ENCODE measurements around the gene NINJ2. TPM values are rescaled to one million over a fixed set of nuclear protein-coding genes. Genes with fewer than 3 reads are reported as not detected.

NINJ2 gene
- total and polyA plus RNA-seq, 12 donors, result 1.1 to 9.1 (median 2.0) TPM

DNA sequence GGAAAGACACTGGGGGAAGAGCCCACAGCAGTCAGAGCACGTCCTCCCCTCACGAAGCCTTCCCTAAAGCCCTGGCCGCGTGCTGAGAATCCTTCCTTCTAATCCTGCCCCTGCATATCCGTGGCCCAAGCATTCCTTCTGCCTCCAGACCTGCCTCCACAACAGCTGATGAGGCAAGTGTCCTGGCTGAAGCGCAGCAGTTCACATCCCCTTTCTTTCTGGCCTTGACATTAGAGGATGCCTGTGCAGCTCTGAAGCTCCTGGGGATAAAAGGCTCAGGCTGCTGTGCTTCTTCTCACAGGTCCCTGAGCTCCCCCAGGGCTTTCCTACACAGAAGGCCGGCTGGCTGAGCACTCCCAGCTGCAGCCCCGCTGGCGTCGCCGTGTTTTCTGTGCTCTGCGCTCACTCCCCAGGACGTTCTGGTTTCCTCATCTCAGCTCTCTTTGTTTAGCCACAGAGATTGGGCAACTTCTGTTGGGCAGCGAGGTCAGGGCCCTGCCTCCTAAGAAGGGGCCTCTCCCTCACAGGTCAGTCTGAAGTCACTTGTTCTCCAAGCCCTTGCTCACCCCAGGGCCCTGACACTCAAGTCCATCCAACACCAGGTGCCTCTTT is 45.8 kb downstream of the NINJ2 start:
- intact Hi-C loops (cut with DNase I), result no loop called here
- TF ChIP-seq, protein P1, sequence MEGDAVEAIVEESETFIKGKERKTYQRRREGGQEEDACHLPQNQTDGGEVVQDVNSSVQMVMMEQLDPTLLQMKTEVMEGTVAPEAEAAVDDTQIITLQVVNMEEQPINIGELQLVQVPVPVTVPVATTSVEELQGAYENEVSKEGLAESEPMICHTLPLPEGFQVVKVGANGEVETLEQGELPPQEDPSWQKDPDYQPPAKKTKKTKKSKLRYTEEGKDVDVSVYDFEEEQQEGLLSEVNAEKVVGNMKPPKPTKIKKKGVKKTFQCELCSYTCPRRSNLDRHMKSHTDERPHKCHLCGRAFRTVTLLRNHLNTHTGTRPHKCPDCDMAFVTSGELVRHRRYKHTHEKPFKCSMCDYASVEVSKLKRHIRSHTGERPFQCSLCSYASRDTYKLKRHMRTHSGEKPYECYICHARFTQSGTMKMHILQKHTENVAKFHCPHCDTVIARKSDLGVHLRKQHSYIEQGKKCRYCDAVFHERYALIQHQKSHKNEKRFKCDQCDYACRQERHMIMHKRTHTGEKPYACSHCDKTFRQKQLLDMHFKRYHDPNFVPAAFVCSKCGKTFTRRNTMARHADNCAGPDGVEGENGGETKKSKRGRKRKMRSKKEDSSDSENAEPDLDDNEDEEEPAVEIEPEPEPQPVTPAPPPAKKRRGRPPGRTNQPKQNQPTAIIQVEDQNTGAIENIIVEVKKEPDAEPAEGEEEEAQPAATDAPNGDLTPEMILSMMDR (IDR thresholded peaks at IDR 0.05), result no peak
- no peak for TF ChIP-seq POLR2A (IDR thresholded peaks at IDR 0.05)
- Histone ChIP-seq H3K27me3 (no peaks in the 10 kb centered on the region), H3K36me3 (replicated peaks in 1 of 2) (no peaks in the 10 kb centered on the region), H3K4me1 (replicated peaks in 1 of 2) (peaks cover 0 to 14% of the 10 kb centered on the region in 2 donors), H3K4me3 (no peak overlapping the region), H3K9me3 (replicated peaks in 1 of 3) (no peaks in the 10 kb centered on the region), H3K27ac (peak overlapping the region in 2 of 5 donors; percentile 57 to 86)
- peak in 6 of 7 donors; percentile 44 to 80 (median 64) for DNase-seq
- WGBS, 4 donors, result 32 to 45% (median 34%) methylated on average over 14 of the region's 14 CpGs

DNA sequence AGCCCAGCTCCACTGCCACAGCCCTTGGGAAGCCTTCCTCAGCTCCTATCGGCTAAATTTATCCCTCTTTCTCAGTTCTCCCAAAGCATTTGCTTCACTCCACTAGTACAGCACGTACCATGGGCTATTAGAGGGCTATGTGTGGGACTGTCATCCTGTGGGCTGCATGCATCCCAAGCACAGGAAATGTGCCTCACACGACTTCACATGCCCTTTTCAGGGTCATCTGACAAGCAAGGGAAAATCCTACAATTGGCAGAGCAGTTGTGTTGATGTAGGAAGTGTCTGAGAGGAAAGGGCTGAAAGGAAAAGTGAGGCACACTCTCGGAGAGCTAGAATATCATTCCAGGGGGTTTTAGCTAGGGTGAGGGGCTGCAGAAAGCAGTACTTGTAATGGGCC is 47.6 kb downstream of the NINJ2 start:
- Histone ChIP-seq H3K9me3 (replicated peaks in 1 of 3) (no peaks in the 10 kb centered on the region), H3K4me3 (no peak overlapping the region), H3K27me3 (no peaks in the 10 kb centered on the region), H3K4me1 (replicated peaks in 1 of 2) (peaks cover 0 to 14% of the 10 kb centered on the region in 2 donors), H3K36me3 (replicated peaks in 1 of 2) (no peaks in the 10 kb centered on the region), H3K27ac (no peak overlapping the region)
- no peak for TF ChIP-seq POLR2A (IDR thresholded peaks at IDR 0.05)
- TF ChIP-seq, protein P1 (IDR thresholded peaks at IDR 0.05), result no peak
- DNase-seq, result peak in 3 of 7 donors; percentile 31 to 64 (median 43)
- WGBS, 4 donors, result 43 to 59% (median 53%) methylated on average over 4 of the region's 4 CpGs
- intact Hi-C loops (cut with DNase I), result no loop called here

DNA sequence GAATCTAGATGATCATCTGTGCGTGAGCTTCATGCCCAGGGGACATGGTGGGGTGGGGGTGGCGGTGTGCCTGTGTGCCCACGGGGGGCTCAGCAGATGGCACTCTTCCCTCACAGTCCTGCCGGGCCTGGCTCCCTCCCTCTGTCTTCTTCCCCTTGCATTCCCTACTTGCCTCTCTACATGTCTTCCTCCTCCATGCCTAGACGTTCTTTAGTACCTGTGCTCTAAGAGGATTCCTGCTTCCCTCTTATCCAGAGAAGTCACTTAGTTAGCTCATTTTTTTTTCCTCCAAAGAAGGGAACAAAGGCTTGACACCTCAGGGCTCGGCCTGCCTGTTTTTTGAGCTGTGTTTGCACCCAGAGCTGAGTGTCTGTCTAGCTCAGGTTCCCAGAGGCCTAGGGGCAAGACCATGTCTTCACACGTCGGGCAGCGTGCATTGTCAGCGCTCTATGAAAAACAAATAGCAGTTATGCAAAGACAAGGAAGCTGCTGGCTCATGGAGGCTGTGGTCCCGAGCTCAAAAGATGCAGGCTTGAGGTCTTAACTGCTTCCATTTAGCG is 48.8 kb downstream of the NINJ2 start:
- TF ChIP-seq POLR2A (IDR thresholded peaks at IDR 0.05), result no peak
- TF ChIP-seq, protein P1 (IDR thresholded peaks at IDR 0.05), result peak in 3 of 6 experiments; percentile 9 to 33 (median 15)
- H3K36me3 ChIP-seq (replicated peaks in 1 of 2), result no peaks in the 10 kb centered on the region
- H3K27me3 ChIP-seq, result no peaks in the 10 kb centered on the region
- no peaks in the 10 kb centered on the region for H3K9me3 ChIP-seq (replicated peaks in 1 of 3)
- peak in 1 of 7 donors; percentile 41 for DNase-seq
- intact Hi-C loops (cut with DNase I), result no loop called here
- H3K4me3 ChIP-seq, result no peak overlapping the region
- H3K27ac ChIP-seq, result no peak overlapping the region
- 65 to 85% (median 69%) methylated on average over 8 to 12 of the region's 12 CpGs for WGBS, 4 donors
- H3K4me1 ChIP-seq (replicated peaks in 1 of 2), result peaks cover 0 to 14% of the 10 kb centered on the region in 2 donors

DNA sequence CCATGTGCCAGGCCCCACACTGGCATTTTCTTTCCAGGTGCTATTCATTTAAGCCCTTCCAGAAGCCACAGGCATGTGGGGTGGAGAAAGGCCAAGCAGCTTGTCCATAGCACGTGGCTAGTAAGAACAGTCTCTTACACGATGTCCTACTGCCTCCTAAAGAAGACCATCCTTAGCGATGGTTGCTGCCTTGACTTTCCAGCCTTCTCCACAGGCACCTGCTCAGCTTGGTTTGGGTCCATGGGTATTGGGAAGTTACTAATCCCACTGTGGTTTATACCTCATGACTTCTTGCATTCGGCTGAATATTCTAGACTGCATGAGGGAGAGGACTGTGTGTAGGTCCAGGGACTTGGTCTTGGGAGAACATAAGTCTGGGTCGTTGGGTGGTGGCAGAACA is 49.2 kb downstream of the NINJ2 start:
- no peak for TF ChIP-seq POLR2A (IDR thresholded peaks at IDR 0.05)
- TF ChIP-seq, protein P1 (IDR thresholded peaks at IDR 0.05), result no peak
- 82 to 89% (median 85%) methylated on average over 5 of the region's 5 CpGs for WGBS, 4 donors
- H3K4me3 ChIP-seq, result no peak overlapping the region
- no peak for DNase-seq
- H3K27ac ChIP-seq, result no peak overlapping the region
- no peaks in the 10 kb centered on the region for H3K27me3 ChIP-seq
- H3K4me1 ChIP-seq (replicated peaks in 1 of 2), result peaks cover 0 to 14% of the 10 kb centered on the region in 2 donors
- H3K9me3 ChIP-seq (replicated peaks in 1 of 3), result no peaks in the 10 kb centered on the region
- H3K36me3 ChIP-seq (replicated peaks in 1 of 2), result no peaks in the 10 kb centered on the region
- intact Hi-C loops (cut with DNase I), result no loop called here
